ENCODE measurements around the gene SUFU. TPM values are rescaled to one million over a fixed set of nuclear protein-coding genes. Genes with fewer than 3 reads are reported as not detected.
A peak's percentile ranks its signal among the peaks of the same experiment; 100 is the strongest.
"Not testable (repeated sequence)": the region's sequence is repeated elsewhere in the genome, so short reads cannot be mapped to it uniquely, and the experiment has no call there.

Gene SUFU
- total RNA-seq, 1 donor from 2014 or later: 19.9 TPM

DNA sequence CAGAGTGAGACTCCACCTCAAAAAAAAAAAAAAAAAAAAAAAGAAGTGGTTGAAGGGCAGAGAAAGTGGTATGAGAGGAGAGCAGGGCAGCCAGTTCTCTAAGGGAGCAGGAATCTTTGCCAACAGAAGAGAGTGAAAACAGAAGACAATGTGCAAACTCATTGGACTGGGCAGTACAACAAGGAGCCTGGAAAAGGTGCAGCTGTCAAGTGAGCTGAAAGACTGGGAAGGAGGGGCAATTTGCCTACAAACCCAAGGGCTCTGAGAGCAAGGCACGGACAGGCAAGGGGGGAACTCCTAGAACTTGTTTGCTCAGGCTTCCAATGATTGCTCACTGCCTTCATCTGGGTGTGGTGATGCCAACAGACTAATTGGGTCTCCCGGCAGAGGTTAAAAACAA lies 10.8 kb upstream of the SUFU start:
- Mint-ChIP-seq H3K27me3 (ENCODE audit: unreplicated experiment) (peaks cover 1% of the 10 kb centered on the region), H3K4me3 (ENCODE audit: unreplicated experiment) (peak overlapping the region; percentile 25), H3K27ac (ENCODE audit: unreplicated experiment) (peak overlapping the region; percentile 66), H3K9me3 (ENCODE audit: unreplicated experiment) (peaks cover 4% of the 10 kb centered on the region), H3K36me3 (ENCODE audit: unreplicated experiment) (no peaks in the 10 kb centered on the region), H3K4me1 (ENCODE audit: low read depth, unreplicated experiment) (peaks cover 17% of the 10 kb centered on the region)
- no peak for DNase-seq
- TF ChIP-seq, protein P1, sequence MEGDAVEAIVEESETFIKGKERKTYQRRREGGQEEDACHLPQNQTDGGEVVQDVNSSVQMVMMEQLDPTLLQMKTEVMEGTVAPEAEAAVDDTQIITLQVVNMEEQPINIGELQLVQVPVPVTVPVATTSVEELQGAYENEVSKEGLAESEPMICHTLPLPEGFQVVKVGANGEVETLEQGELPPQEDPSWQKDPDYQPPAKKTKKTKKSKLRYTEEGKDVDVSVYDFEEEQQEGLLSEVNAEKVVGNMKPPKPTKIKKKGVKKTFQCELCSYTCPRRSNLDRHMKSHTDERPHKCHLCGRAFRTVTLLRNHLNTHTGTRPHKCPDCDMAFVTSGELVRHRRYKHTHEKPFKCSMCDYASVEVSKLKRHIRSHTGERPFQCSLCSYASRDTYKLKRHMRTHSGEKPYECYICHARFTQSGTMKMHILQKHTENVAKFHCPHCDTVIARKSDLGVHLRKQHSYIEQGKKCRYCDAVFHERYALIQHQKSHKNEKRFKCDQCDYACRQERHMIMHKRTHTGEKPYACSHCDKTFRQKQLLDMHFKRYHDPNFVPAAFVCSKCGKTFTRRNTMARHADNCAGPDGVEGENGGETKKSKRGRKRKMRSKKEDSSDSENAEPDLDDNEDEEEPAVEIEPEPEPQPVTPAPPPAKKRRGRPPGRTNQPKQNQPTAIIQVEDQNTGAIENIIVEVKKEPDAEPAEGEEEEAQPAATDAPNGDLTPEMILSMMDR (IDR thresholded peaks at IDR 0.05; ENCODE audit: partially characterized antibody, unreplicated experiment): no peak

- peaks cover 1% of the 10 kb centered on the region for H3K27me3 Mint-ChIP-seq (ENCODE audit: unreplicated experiment)
- no peak for DNase-seq
- peaks cover 17% of the 10 kb centered on the region for H3K4me1 Mint-ChIP-seq (ENCODE audit: low read depth, unreplicated experiment)
- H3K36me3 Mint-ChIP-seq (ENCODE audit: unreplicated experiment): no peaks in the 10 kb centered on the region
- no peak overlapping the region for H3K4me3 Mint-ChIP-seq (ENCODE audit: unreplicated experiment)
- TF ChIP-seq, protein P1 (IDR thresholded peaks at IDR 0.05; ENCODE audit: partially characterized antibody, unreplicated experiment): no peak
- peaks cover 4% of the 10 kb centered on the region for H3K9me3 Mint-ChIP-seq (ENCODE audit: unreplicated experiment)
- no peak overlapping the region for H3K27ac Mint-ChIP-seq (ENCODE audit: unreplicated experiment)
These were observed 10.0 kb upstream of the SUFU start for GRCh38 chr10:102493771-102494170.

DNA sequence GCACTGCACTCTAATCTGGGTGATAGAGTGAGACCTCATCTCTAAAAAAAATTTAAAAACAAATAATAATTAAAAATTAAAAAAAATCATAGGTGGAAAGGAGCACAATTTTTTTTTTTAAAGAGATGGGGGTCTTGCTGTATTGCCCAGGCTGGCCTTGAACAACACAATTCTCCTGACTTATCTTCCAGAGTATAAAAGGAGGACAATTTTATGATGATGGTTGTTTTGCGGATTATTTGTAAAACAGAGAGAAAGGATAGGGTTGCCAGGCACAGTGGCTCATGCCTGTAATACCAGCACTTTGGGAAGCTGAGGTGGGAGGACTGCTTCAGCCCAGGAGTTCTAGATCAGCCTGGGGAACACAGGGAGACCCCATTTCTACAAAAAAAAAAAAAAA lies 6.2 kb upstream of the SUFU start:
- Mint-ChIP-seq H3K4me3 (ENCODE audit: unreplicated experiment) (no peak overlapping the region), H3K27ac (ENCODE audit: unreplicated experiment) (no peak overlapping the region), H3K27me3 (ENCODE audit: unreplicated experiment) (no peaks in the 10 kb centered on the region), H3K36me3 (ENCODE audit: unreplicated experiment) (no peaks in the 10 kb centered on the region), H3K4me1 (ENCODE audit: low read depth, unreplicated experiment) (peaks cover 17% of the 10 kb centered on the region), H3K9me3 (ENCODE audit: unreplicated experiment) (peaks cover 2% of the 10 kb centered on the region)
- TF ChIP-seq, protein P1 (IDR thresholded peaks at IDR 0.05; ENCODE audit: partially characterized antibody, unreplicated experiment): no peak
- no peak for DNase-seq

DNA sequence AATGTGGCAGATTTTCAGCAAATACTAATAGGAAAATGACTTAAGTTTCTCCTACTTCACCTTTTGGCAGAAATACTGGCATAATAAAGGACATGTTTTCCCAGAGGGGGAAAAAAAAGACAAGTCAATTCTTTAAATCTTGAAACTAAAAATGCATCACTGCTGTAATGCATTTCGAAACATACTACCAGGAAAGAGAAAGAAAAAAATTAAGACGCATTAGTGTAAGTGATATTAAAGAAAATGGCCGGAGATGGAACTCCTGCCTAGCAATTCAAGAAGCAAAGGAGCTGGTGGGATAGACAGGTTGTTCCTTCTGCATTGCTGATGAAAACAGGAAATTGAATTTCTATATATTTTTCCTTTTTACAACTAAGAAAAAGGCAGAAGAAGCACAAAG lies 4.4 kb upstream of the SUFU start:
- peak overlapping the region; percentile 32 for H3K4me3 Mint-ChIP-seq (ENCODE audit: unreplicated experiment)
- no peaks in the 10 kb centered on the region for H3K36me3 Mint-ChIP-seq (ENCODE audit: unreplicated experiment)
- no peak for DNase-seq
- TF ChIP-seq, protein P1 (IDR thresholded peaks at IDR 0.05; ENCODE audit: partially characterized antibody, unreplicated experiment): no peak
- no peaks in the 10 kb centered on the region for H3K27me3 Mint-ChIP-seq (ENCODE audit: unreplicated experiment)
- H3K27ac Mint-ChIP-seq (ENCODE audit: unreplicated experiment): no peak overlapping the region
- H3K4me1 Mint-ChIP-seq (ENCODE audit: low read depth, unreplicated experiment): peaks cover 4% of the 10 kb centered on the region
- no peaks in the 10 kb centered on the region for H3K9me3 Mint-ChIP-seq (ENCODE audit: unreplicated experiment)

DNA sequence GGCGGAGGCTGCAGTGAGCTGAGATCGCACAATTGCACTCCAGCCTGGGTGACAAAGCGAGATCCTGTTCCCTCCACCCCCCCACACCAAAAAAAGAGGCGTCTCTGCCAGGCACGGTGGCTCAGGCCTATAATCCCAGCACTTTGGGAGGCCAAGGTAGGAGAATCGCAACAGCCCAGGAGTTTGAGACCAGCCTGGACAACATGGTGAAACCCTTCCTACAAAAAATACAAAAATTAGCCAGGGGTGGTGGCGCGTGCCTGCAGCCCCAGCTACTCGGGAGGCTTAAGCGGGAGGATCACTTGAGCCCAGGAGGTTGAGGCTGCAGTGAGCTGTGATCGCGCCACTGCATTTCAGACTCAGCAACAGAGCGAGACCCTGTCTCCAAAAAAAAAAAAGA lies 3.1 kb upstream of the SUFU start:
- not testable (repeated sequence) for H3K27me3 Mint-ChIP-seq (ENCODE audit: unreplicated experiment)

More for the DNA sequence above, 3.1 kb upstream of the SUFU start:
- H3K4me3 Mint-ChIP-seq (ENCODE audit: unreplicated experiment); H3K36me3 Mint-ChIP-seq (ENCODE audit: unreplicated experiment); H3K27ac Mint-ChIP-seq (ENCODE audit: unreplicated experiment); H3K9me3 Mint-ChIP-seq (ENCODE audit: unreplicated experiment); DNase-seq: not testable (repeated sequence)
- peaks cover 10% of the 10 kb centered on the region for H3K4me1 Mint-ChIP-seq (ENCODE audit: low read depth, unreplicated experiment)
